ENCODE results near the gene BABAM2.

DNA sequence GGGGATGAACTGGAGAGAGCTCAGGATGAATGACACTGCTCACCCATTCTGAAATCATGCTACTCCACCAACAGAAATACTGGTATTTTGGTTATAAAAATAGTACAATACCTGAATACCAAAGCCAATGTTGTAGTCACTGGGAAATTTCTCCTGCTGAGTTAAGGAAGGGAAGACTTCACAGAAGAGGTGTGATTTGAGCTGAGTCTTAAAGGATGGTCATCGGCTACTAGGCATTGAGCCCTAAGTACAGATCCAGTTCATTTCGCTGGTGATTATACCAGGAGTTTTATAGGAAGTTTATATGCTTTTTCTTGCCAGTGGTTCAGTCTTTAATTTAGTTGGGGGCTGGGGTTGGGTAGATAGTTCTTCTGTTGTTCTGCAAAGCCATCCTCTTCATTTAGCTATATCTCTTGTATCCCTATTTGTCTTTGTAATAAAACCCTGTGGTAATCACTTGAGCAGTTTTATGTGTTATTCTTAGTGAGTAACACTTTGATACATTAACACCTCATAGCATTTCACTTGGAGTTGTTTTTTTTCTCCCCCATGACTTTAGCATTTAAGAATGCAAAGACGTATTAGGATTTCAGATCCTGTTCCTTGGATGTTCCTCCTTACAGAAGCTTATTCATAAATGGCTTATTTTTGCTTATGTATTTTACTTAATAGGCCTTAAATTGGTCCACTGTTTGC is 262.2 kb downstream of the BABAM2 start:
- TF ChIP-seq, protein P1, sequence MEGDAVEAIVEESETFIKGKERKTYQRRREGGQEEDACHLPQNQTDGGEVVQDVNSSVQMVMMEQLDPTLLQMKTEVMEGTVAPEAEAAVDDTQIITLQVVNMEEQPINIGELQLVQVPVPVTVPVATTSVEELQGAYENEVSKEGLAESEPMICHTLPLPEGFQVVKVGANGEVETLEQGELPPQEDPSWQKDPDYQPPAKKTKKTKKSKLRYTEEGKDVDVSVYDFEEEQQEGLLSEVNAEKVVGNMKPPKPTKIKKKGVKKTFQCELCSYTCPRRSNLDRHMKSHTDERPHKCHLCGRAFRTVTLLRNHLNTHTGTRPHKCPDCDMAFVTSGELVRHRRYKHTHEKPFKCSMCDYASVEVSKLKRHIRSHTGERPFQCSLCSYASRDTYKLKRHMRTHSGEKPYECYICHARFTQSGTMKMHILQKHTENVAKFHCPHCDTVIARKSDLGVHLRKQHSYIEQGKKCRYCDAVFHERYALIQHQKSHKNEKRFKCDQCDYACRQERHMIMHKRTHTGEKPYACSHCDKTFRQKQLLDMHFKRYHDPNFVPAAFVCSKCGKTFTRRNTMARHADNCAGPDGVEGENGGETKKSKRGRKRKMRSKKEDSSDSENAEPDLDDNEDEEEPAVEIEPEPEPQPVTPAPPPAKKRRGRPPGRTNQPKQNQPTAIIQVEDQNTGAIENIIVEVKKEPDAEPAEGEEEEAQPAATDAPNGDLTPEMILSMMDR (IDR thresholded peaks at IDR 0.05), result no peak
- no peak for TF ChIP-seq EP300 (IDR thresholded peaks at IDR 0.05)
- TF ChIP-seq POLR2AphosphoS5 (IDR thresholded peaks at IDR 0.05), result no peak
- no peak for TF ChIP-seq POLR2A (IDR thresholded peaks at IDR 0.05)
